ENCODE data around the gene GRM2.

The GRM2 gene

GRCh38 chr3:51706788-51707731, at the start of gene GRM2:
GRM2 (plus strand) TSS chr3:51707068; CDS start chr3:51708984, 1,916 bp downstream.
- FAIRE-seq, result no peak

DNA sequence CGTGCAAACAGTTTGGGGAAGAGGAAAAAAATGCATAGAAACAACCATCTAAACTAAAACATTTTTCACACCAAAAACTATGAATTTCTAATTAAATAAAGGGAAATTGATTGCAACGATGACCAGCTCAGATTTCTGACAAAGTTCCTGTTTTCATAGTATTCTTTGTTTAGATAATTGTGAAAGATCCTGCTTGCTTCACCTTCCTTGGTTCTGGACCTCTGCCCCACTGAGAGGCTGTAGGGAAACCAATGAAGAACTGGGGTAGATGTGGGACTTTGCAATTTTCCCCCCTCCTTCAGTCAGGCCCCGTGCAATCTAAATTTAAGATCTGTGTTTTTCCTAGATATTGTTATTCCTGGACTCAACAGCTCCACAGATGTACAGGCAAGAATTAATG, 49.6 kb upstream of the GRM2 start:
- FAIRE-seq, result no peak

DNA sequence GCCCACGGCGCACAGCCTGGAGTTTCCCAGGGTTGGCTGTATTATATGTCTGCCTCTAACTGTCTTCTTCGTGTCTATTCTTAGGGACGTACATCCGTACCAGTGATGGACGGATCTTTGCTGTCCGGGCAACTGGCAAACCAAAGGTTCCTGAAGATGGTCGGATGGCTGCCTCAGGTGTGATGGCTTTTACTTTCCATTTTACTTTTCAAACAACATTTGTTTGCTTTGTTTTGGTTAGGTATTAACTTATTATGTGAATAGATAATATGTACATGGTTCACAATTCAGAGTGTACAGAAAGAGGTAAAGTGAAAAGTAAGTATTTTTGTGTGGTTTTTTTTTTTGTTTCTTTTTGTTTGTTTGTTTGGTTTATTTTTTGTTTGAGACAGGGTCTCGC, 46.9 kb upstream of the GRM2 start:
- no peak for FAIRE-seq

- no peak for FAIRE-seq
Measured at GRCh38 chr3:51662456-51662855, 44.4 kb upstream of the GRM2 start.

DNA sequence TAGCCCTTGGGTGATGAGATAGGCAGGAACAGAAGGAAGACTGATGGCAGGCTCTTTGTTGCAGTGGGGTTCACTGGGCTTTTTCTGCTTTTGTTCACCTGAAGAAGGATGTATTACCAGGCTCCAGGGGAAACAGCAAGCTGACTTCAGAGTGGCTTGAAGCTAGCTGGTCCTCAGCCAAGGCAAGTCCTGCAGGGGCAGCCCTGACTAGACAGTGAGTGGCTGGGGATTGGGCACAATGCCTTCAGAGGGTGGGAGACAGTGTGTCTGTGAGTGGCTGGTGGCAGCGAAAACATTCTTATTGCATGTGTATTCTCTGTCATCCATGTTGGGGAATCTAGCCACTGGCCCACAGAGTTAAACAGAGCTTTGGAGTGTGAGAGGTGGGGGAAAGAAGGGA, 38.1 kb upstream of the GRM2 start:
- FAIRE-seq, result no peak

DNA sequence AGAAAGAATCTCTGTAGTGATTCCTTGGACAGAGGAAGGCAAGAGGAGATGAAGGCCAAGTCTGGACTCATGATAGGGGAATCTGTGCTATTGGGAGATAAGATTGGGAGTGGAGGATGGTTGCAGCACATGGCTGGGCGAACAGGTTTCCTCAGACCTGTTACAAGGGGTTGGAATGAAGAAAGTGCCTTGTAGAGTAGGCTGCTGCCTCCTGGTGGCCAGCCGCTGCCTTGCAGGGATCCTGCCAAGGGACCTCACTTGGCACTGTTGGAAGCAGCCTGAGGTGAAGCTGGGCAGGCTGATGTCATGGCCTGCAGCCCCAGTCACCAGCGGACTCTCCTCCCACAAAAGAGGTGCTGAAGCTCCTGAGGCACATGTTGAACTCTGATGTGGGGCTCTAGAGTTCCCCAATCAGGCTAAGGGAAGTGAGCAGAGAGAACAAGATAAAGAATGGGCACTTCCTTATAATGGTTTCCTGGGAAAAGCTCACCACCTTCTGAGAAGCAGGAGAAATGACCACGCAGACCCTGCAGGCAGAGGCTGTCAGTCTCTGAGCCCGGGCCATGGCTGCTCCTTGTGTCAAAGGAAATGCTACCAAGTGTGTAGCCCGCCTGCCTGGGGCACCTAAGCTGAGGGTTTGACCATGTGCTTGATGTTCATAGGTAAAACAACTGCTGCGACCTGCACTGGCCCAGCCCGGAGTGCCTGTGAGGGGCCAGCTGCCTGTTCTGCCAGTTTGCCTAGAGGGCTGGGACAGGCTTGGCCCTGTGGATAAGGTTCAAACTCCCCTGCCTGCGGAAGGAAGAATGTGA, 37.4 kb upstream of the GRM2 start:
- FAIRE-seq, result peak; percentile 93

- no peak for FAIRE-seq
Measured at GRCh38 chr3:51670053-51670822, 36.6 kb upstream of the GRM2 start.

- FAIRE-seq, result no peak
Measured at GRCh38 chr3:51670823-51671733, 35.8 kb upstream of the GRM2 start, which contains the start of gene TEX264. TEX264 (plus strand) TSS chr3:51671252; CDS start chr3:51674305, 3,053 bp downstream.

DNA sequence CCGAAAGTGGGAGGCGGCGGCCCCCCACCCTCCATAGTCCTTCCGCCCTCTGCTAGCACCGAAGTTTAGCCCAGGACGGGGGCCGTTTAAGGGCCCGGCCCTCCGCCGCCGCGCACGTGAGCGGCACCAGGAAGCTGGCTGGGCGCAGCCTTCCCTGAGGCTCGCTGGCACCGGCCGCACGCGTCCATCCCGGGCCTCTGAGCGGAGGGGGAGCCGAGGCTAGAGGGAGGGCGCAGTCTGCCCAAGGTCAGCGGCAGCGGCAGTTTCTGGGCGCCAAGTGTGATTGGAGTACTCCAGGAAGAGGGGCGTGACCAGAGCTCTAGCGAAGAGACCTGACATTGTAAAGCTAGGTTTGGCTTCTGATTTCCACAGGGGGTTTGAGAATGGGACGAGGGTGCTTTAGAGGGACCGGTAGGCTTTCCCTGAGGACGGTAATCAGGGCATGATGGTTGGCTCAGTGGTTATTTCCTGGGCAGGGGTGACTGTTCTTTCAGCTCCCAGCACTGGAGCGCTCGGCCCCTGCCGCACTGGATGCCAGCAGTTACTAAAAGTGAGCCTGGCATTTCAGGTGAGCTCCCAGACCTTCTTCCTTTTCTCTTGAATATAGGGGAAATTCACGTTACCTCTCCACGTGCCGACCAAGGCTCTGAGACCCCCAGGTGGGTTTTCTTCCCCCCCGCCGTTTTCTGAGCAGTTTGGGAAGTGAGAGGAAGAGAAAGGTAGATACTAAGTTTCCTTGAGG, 35.0 kb upstream of the GRM2 start:
- peak; percentile 48 for FAIRE-seq

GRCh38 chr3:51673181-51673801, 33.6 kb upstream of the GRM2 start:
- no peak for FAIRE-seq

GRCh38 chr3:51673802-51674654, 32.8 kb upstream of the GRM2 start:
- no peak for FAIRE-seq

- FAIRE-seq, result no peak
Measured at GRCh38 chr3:51675201-51675611, 31.7 kb upstream of the GRM2 start.

GRCh38 chr3:51676102-51676640, 30.7 kb upstream of the GRM2 start:
- FAIRE-seq, result no peak

DNA sequence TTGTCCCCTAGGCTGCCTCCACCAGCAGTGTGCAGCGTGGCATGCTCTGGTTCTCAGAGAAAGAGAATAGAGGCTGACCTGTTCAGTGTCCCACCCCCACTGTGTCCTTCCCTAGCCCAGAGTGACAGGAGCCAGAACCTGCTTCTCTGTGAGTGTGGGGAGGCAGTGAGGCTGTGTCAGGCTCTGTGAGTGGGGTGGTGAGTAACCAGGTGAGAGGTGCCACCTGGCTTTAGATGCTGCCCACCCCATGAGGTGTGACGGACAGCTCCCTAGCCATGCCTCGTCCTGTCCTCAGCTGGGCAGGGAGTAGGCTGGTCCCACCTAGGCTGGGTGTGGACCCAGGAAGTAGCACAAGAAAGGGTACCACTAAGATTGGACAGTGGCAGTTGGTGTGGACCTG, 29.5 kb upstream of the GRM2 start:
- FAIRE-seq, result no peak

DNA sequence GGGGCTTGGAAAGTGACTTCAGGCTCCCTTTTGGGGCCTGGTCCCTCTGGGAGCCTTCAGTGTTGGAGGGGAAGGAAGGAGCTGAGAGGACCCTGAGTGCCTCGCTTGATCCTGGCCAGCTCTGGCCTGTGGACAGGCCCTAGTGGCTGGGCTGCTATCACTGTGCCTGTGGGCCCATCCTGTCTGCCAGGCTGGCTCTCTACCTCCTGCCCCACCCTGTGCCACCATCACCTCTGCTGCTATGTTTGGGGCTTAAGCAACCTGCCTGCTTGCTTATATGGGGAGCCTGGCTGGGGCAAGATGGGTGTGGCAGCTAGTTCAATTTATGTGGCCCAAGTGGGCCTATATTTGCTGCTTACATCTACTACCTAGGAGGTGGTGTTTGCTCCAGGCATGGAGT, 28.7 kb upstream of the GRM2 start:
- no peak for FAIRE-seq

DNA sequence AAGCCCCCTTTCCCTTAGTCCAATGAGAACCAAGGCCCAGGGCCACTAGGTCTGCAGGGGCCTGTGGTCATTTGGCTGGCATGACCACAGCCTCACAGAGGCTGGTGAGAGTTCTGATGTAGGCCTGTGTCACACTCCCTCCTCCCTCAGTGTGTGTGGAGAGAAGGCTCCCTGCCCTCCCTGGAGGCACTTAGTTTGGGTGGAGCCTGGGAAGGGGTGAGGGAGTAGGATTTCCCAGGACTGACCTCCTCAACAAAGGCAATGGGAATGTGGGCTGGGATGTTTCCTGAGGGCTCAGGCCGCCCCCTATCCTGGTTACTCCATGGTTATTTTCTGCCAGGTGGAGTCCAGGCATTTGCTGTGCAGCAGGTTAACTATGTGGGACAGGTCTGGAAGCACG, 28.2 kb upstream of the GRM2 start:
- no peak for FAIRE-seq

DNA sequence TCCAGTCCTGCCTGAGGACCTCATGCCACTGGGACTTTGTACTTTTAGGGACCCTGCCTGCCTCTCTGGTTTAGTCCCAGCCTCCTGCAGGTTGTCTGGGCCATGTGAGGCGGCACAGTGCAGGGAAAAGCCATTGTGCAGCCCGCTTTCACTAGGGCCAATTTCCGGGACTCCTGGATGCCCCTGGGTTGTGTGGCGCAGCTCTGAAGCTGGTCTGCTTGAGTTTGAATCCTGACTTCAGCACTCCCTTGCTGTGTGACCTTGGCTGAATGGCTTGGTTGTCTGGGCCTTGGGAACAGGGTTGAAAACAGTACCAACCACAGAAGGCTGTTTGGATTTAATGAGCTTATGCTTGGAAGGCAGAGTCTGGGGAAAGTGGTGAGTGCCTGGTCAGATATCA, 27.6 kb upstream of the GRM2 start:
- FAIRE-seq, result no peak

GRCh38 chr3:51679777-51680176, 27.1 kb upstream of the GRM2 start:
- no peak for FAIRE-seq

DNA sequence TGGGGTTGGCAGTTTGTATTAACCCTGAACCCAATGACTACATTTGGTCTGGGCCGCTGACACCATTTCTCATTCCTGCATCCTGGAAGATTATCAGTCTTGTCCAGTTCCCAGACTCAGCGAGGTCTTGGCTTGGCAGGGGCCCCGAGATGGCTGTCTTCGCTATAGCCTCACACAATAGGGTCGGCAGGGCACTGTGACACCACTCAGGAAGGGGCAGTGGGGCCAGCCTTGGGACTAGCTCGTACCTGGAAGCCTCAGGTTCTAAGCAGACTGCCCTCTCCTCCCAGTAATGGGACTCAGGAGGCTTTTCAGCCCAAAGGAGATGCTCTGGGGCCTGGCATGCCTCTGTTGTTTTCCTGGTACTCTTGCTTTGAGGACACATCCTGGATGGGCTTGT, 26.7 kb upstream of the GRM2 start:
- no peak for FAIRE-seq
